ENCODE results near the gene SOX1.

SOX1 gene

DNA sequence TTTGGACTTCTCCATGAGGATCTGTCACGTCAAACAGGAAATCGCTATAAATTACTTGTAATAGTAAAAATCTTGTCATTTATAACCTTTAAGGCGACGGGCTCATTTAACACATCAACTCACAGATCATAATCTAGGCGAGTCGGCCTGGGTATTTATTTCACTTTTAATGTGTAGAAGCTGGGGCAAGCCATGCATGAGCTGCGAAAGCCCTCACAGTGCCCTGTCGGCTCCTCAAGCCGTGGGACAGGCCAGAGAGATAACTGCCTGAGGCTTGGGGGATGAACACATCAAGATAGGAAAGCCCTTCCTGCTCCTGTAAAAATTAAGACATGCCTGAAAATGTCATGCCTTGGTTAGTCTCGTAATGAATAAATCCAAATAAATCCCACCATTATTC lies 30.8 kb downstream of the SOX1 start:
- Histone ChIP-seq H3K27ac (ENCODE audit: low read depth, low read length) (no peak overlapping the region), H3K4me1 (ENCODE audit: control insufficient read depth, insufficient read depth, low read length, unreplicated experiment) (no peaks in the 10 kb centered on the region), H3K27me3 (ENCODE audit: insufficient read depth, low read length) (0 out of 2 replicates have a peak, but pooled peaks cover under 1% of the 10 kb centered on the region), H2AFZ (ENCODE audit: low read length, unreplicated experiment) (no peak overlapping the region), H3K4me3 (ENCODE audit: low read depth, low read length) (no peak overlapping the region), H3K36me3 (ENCODE audit: insufficient read depth, low read length) (no peaks in the 10 kb centered on the region), H3K79me2 (ENCODE audit: control insufficient read depth, insufficient read depth, low read length, unreplicated experiment) (no peaks in the 10 kb centered on the region)

GRCh38 chr13:112098699-112099098 lies 31.8 kb downstream of the SOX1 start:
- no peak overlapping the region for H2AFZ ChIP-seq (ENCODE audit: low read length, unreplicated experiment)
- H3K27ac ChIP-seq (ENCODE audit: low read depth, low read length) = no peak overlapping the region
- H3K4me3 ChIP-seq (ENCODE audit: low read depth, low read length) = no peak overlapping the region
- H3K36me3 ChIP-seq (ENCODE audit: insufficient read depth, low read length) = no peaks in the 10 kb centered on the region
- H3K4me1 ChIP-seq (ENCODE audit: control insufficient read depth, insufficient read depth, low read length, unreplicated experiment) = no peaks in the 10 kb centered on the region
- 0 out of 2 replicates have a peak, but pooled peaks cover 7% of the 10 kb centered on the region for H3K27me3 ChIP-seq (ENCODE audit: insufficient read depth, low read length)
- no peaks in the 10 kb centered on the region for H3K79me2 ChIP-seq (ENCODE audit: control insufficient read depth, insufficient read depth, low read length, unreplicated experiment)

- Histone ChIP-seq H3K4me3 (ENCODE audit: low read depth, low read length) (no peak overlapping the region), H3K4me1 (ENCODE audit: control insufficient read depth, insufficient read depth, low read length, unreplicated experiment) (no peaks in the 10 kb centered on the region), H2AFZ (ENCODE audit: low read length, unreplicated experiment) (no peak overlapping the region), H3K36me3 (ENCODE audit: insufficient read depth, low read length) (no peaks in the 10 kb centered on the region), H3K27me3 (ENCODE audit: insufficient read depth, low read length) (peaks cover 28% of the 10 kb centered on the region; the same call in 1 of the 2 replicates), H3K27ac (ENCODE audit: low read depth, low read length) (no peak overlapping the region), H3K79me2 (ENCODE audit: control insufficient read depth, insufficient read depth, low read length, unreplicated experiment) (no peaks in the 10 kb centered on the region)
Observed at GRCh38 chr13:112101360-112101930, 34.5 kb downstream of the SOX1 start.

DNA sequence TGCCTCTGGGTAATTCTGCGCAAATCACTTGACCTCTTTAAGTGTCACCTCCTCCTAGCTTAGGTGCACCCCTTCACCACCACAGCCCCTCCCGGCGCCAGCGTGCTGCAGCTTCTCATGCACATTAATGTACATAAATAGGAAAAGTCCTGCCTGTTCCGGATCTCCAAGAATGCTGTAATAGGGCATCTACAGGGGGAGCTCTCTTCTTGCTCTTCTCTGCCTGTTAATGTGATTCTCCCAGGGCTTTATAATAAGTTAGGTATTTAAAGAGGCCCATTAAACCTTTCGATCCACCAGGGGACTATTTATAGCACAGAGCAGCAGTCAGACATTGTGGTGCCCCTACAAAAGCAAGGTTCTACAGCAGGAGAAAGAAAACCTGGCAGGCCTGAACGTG lies 35.3 kb downstream of the SOX1 start:
- no peak overlapping the region for H3K4me3 ChIP-seq (ENCODE audit: low read depth, low read length)
- H3K27me3 ChIP-seq (ENCODE audit: insufficient read depth, low read length) = peaks cover 36% of the 10 kb centered on the region; the same call in 1 of the 2 replicates
- no peaks in the 10 kb centered on the region for H3K36me3 ChIP-seq (ENCODE audit: insufficient read depth, low read length)
- no peak overlapping the region for H3K27ac ChIP-seq (ENCODE audit: low read depth, low read length)
- H2AFZ ChIP-seq (ENCODE audit: low read length, unreplicated experiment) = no peak overlapping the region
- no peaks in the 10 kb centered on the region for H3K79me2 ChIP-seq (ENCODE audit: control insufficient read depth, insufficient read depth, low read length, unreplicated experiment)
- no peaks in the 10 kb centered on the region for H3K4me1 ChIP-seq (ENCODE audit: control insufficient read depth, insufficient read depth, low read length, unreplicated experiment)

GRCh38 chr13:112103260-112103838 lies 36.4 kb downstream of the SOX1 start:
- Histone ChIP-seq H3K27me3 (ENCODE audit: insufficient read depth, low read length) (peaks cover 39% of the 10 kb centered on the region; the same call in 1 of the 2 replicates), H3K27ac (ENCODE audit: low read depth, low read length) (no peak overlapping the region), H3K4me3 (ENCODE audit: low read depth, low read length) (no peak overlapping the region), H3K4me1 (ENCODE audit: control insufficient read depth, insufficient read depth, low read length, unreplicated experiment) (no peaks in the 10 kb centered on the region), H2AFZ (ENCODE audit: low read length, unreplicated experiment) (no peak overlapping the region), H3K79me2 (ENCODE audit: control insufficient read depth, insufficient read depth, low read length, unreplicated experiment) (no peaks in the 10 kb centered on the region), H3K36me3 (ENCODE audit: insufficient read depth, low read length) (no peaks in the 10 kb centered on the region)

- H3K36me3 ChIP-seq (ENCODE audit: insufficient read depth, low read length) = no peaks in the 10 kb centered on the region
- no peaks in the 10 kb centered on the region for H3K79me2 ChIP-seq (ENCODE audit: control insufficient read depth, insufficient read depth, low read length, unreplicated experiment)
- H3K4me1 ChIP-seq (ENCODE audit: control insufficient read depth, insufficient read depth, low read length, unreplicated experiment) = no peaks in the 10 kb centered on the region
- no peak overlapping the region for H3K27ac ChIP-seq (ENCODE audit: low read depth, low read length)
- H3K4me3 ChIP-seq (ENCODE audit: low read depth, low read length) = no peak overlapping the region
- H2AFZ ChIP-seq (ENCODE audit: low read length, unreplicated experiment) = no peak overlapping the region
- H3K27me3 ChIP-seq (ENCODE audit: insufficient read depth, low read length) = peaks cover 39% of the 10 kb centered on the region; the same call in 1 of the 2 replicates
Observed at GRCh38 chr13:112103961-112104880, 37.3 kb downstream of the SOX1 start.

GRCh38 chr13:112104881-112105234 lies 37.9 kb downstream of the SOX1 start:
- Histone ChIP-seq H3K4me3 (ENCODE audit: low read depth, low read length) (no peak overlapping the region), H3K27me3 (ENCODE audit: insufficient read depth, low read length) (peaks cover 39% of the 10 kb centered on the region; the same call in 1 of the 2 replicates), H3K79me2 (ENCODE audit: control insufficient read depth, insufficient read depth, low read length, unreplicated experiment) (no peaks in the 10 kb centered on the region), H3K27ac (ENCODE audit: low read depth, low read length) (no peak overlapping the region), H3K4me1 (ENCODE audit: control insufficient read depth, insufficient read depth, low read length, unreplicated experiment) (no peaks in the 10 kb centered on the region), H3K36me3 (ENCODE audit: insufficient read depth, low read length) (no peaks in the 10 kb centered on the region), H2AFZ (ENCODE audit: low read length, unreplicated experiment) (no peak overlapping the region)

GRCh38 chr13:112105244-112105681 lies 38.3 kb downstream of the SOX1 start:
- Histone ChIP-seq H3K79me2 (ENCODE audit: control insufficient read depth, insufficient read depth, low read length, unreplicated experiment) (no peaks in the 10 kb centered on the region), H3K4me3 (ENCODE audit: low read depth, low read length) (no peak overlapping the region), H3K36me3 (ENCODE audit: insufficient read depth, low read length) (no peaks in the 10 kb centered on the region), H2AFZ (ENCODE audit: low read length, unreplicated experiment) (no peak overlapping the region), H3K4me1 (ENCODE audit: control insufficient read depth, insufficient read depth, low read length, unreplicated experiment) (no peaks in the 10 kb centered on the region), H3K27ac (ENCODE audit: low read depth, low read length) (no peak overlapping the region), H3K27me3 (ENCODE audit: insufficient read depth, low read length) (peaks cover 39% of the 10 kb centered on the region; the same call in 1 of the 2 replicates)

DNA sequence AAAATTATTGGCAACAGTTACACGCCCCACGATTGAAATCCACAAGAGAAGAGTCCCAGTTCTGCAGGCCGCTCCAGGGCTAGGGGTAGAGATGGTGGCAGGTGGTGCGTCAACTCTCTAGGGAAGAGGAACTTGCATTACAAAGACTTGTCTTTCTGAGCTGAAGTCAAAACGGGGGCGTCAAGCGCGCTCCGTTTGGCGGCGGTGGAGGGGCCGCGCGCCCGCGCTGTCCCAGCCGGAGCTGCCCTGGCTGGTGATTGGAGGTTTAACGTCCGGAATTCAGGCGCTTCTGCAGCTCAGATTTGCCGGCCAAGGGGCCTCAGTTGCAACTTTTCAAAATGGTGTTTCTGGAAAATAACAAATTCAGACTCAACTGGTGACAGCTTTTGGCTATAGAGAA lies 38.9 kb downstream of the SOX1 start:
- H3K27me3 ChIP-seq (ENCODE audit: insufficient read depth, low read length) = peaks cover 39% of the 10 kb centered on the region; the same call in 1 of the 2 replicates
- H3K4me3 ChIP-seq (ENCODE audit: low read depth, low read length) = no peak overlapping the region
- no peak overlapping the region for H3K27ac ChIP-seq (ENCODE audit: low read depth, low read length)
- no peaks in the 10 kb centered on the region for H3K36me3 ChIP-seq (ENCODE audit: insufficient read depth, low read length)
- H3K4me1 ChIP-seq (ENCODE audit: control insufficient read depth, insufficient read depth, low read length, unreplicated experiment) = no peaks in the 10 kb centered on the region
- H2AFZ ChIP-seq (ENCODE audit: low read length, unreplicated experiment) = no peak overlapping the region
- no peaks in the 10 kb centered on the region for H3K79me2 ChIP-seq (ENCODE audit: control insufficient read depth, insufficient read depth, low read length, unreplicated experiment)

- Histone ChIP-seq H3K36me3 (ENCODE audit: insufficient read depth, low read length) (no peaks in the 10 kb centered on the region), H3K27me3 (ENCODE audit: insufficient read depth, low read length) (peaks cover 39% of the 10 kb centered on the region; the same call in 1 of the 2 replicates), H3K27ac (ENCODE audit: low read depth, low read length) (no peak overlapping the region), H2AFZ (ENCODE audit: low read length, unreplicated experiment) (no peak overlapping the region), H3K4me1 (ENCODE audit: control insufficient read depth, insufficient read depth, low read length, unreplicated experiment) (no peaks in the 10 kb centered on the region), H3K79me2 (ENCODE audit: control insufficient read depth, insufficient read depth, low read length, unreplicated experiment) (no peaks in the 10 kb centered on the region), H3K4me3 (ENCODE audit: low read depth, low read length) (no peak overlapping the region)
Observed at GRCh38 chr13:112106478-112107141, 39.7 kb downstream of the SOX1 start.

Measured in ACC112 (cell line).